Measurements from ENCODE around the gene TSSK2. TPM values are rescaled to one million over a fixed set of nuclear protein-coding genes. Genes with fewer than 3 reads are reported as not detected.

The TSSK2 gene
- polyA plus RNA-seq, 1 donor from 2014 or later = not detected

- H3K9me3 ChIP-seq (ENCODE audit: low read length) = no peaks in the 10 kb centered on the region
- no peak overlapping the region for H3K27ac ChIP-seq (ENCODE audit: low read length)
- TF ChIP-seq REST (IDR thresholded peaks at IDR 0.05; ENCODE audit: borderline replicate concordance) (no peak), MXI1 (conservative IDR thresholded peaks at IDR 0.05; ENCODE audit: poor library complexity, severe bottlenecking) (no peak), POLR2AphosphoS5 (IDR thresholded peaks at IDR 0.05) (no peak), TAF1 (IDR thresholded peaks at IDR 0.05; ENCODE audit: low read depth) (no peak), RAD21 (conservative IDR thresholded peaks at IDR 0.05) (no peak), CTCF (IDR thresholded peaks at IDR 0.05; ENCODE audit: poor library complexity, severe bottlenecking) (no peak), EP300 (conservative IDR thresholded peaks at IDR 0.05; ENCODE audit: poor library complexity, severe bottlenecking) (no peak), EZH2 (IDR thresholded peaks at IDR 0.05; ENCODE audit: borderline replicate concordance, insufficient read depth, low read length, poor library complexity, severe bottlenecking) (no peak), SMC3 (conservative IDR thresholded peaks at IDR 0.05; ENCODE audit: poor library complexity) (no peak)
- no peak overlapping the region for H3K9ac ChIP-seq (ENCODE audit: low read length)
- no peaks in the 10 kb centered on the region for H3F3A ChIP-seq (ENCODE audit: insufficient read depth, low read length, poor library complexity, severe bottlenecking)
- no peak overlapping the region for H3K4me2 ChIP-seq (ENCODE audit: low read length)
- no peak overlapping the region for H2AFZ ChIP-seq (ENCODE audit: low read depth, low read length)
- H3K4me3 ChIP-seq (ENCODE audit: low read length) = peak overlapping the region; percentile 91
- H3K36me3 ChIP-seq (ENCODE audit: insufficient read depth, low read length) = no peaks in the 10 kb centered on the region
- H3K79me2 ChIP-seq (replicated peaks; ENCODE audit: insufficient read depth, low read length) = peaks cover 11% of the 10 kb centered on the region
- no peaks in the 10 kb centered on the region for H3K27me3 ChIP-seq (ENCODE audit: insufficient read depth, low read depth, low read length)
- no peaks in the 10 kb centered on the region for H4K20me1 ChIP-seq (ENCODE audit: insufficient read depth)
- no peaks in the 10 kb centered on the region for H3K9me2 ChIP-seq (ENCODE audit: insufficient read depth, low read length)
Measured at GRCh38 chr22:19176732-19177131, 45.6 kb downstream of the TSSK2 start.

- Histone ChIP-seq H3K79me2 (replicated peaks; ENCODE audit: insufficient read depth, low read length) (peaks cover 4% of the 10 kb centered on the region), H3K27ac (ENCODE audit: low read length) (no peak overlapping the region), H3K9me3 (ENCODE audit: low read length) (no peaks in the 10 kb centered on the region), H3K4me2 (ENCODE audit: low read length) (no peak overlapping the region), H3F3A (ENCODE audit: insufficient read depth, low read length, poor library complexity, severe bottlenecking) (no peaks in the 10 kb centered on the region), H4K20me1 (ENCODE audit: insufficient read depth) (no peaks in the 10 kb centered on the region), H3K9ac (ENCODE audit: low read length) (peak overlapping the region; percentile 71), H3K27me3 (ENCODE audit: insufficient read depth, low read depth, low read length) (no peaks in the 10 kb centered on the region), H2AFZ (ENCODE audit: low read depth, low read length) (no peak overlapping the region), H3K36me3 (ENCODE audit: insufficient read depth, low read length) (no peaks in the 10 kb centered on the region), H3K4me3 (ENCODE audit: low read length) (peak overlapping the region; percentile 91), H3K9me2 (ENCODE audit: insufficient read depth, low read length) (no peaks in the 10 kb centered on the region)
- TF ChIP-seq MXI1 (conservative IDR thresholded peaks at IDR 0.05; ENCODE audit: poor library complexity, severe bottlenecking) = no peak
- TF ChIP-seq RAD21 (conservative IDR thresholded peaks at IDR 0.05) = no peak
- no peak for TF ChIP-seq CTCF (IDR thresholded peaks at IDR 0.05; ENCODE audit: poor library complexity, severe bottlenecking)
- no peak for TF ChIP-seq POLR2AphosphoS5 (IDR thresholded peaks at IDR 0.05)
- TF ChIP-seq EP300 (conservative IDR thresholded peaks at IDR 0.05; ENCODE audit: poor library complexity, severe bottlenecking) = no peak
- no peak for TF ChIP-seq TAF1 (IDR thresholded peaks at IDR 0.05; ENCODE audit: low read depth)
Measured at GRCh38 chr22:19177164-19178064, 46.3 kb downstream of the TSSK2 start.

All from neural cell (in vitro differentiated cells).